ENCODE data around the gene DOP1A. TPM values are rescaled to one million over a fixed set of nuclear protein-coding genes. Genes with fewer than 3 reads are reported as not detected.

The DOP1A gene
- 11.7 and 15.8 TPM in 2 replicates for total RNA-seq

GRCh38 chr6:83067448-83068439 is at the start of gene DOP1A:
DOP1A (plus strand) TSS chr6:83067671; CDS start chr6:83096978, 29,307 bp downstream.

GRCh38 chr6:83065511-83066192 is 1.8 kb upstream of the DOP1A start, which contains the start of gene UBE3D:
UBE3D (minus strand) TSS chr6:83065841; CDS start chr6:83065718, 123 bp downstream.

GRCh38 chr6:83192871-83193746 is 125.6 kb downstream of the DOP1A start, which contains the start of the genes PGM3 and RWDD2A:
PGM3 (minus strand) TSS chr6:83193265; CDS start chr6:83191012, 2,253 bp downstream.
RWDD2A (plus strand) TSS chr6:83193357; CDS start chr6:83194452, 1,095 bp downstream.

Other genes with a start within 250 kb of the DOP1A start
- gene UBE3D, start 1.8 kb upstream of the DOP1A start, total RNA-seq = 2.3 and 15.0 TPM in 2 replicates
- gene PGM3, start 125.6 kb downstream of the DOP1A start, total RNA-seq = 36.1 and 47.4 TPM in 2 replicates
- 2.8 and 3.2 TPM in 2 replicates for gene RWDD2A, start 125.7 kb downstream of the DOP1A start, total RNA-seq